GM23338 (cell line): ENCODE results near the gene TP73. TPM values are rescaled to one million over a fixed set of nuclear protein-coding genes. Genes with fewer than 3 reads are reported as not detected.

Source experiments
- ATAC-seq: fragments of 200-7000 bp; cut with Tn5 transposase; 3 replicates; pipeline ENCODE4 v1.9.1; 2020
- DNase-seq: peaks from one replicate; pipeline ENCODE4 v3.0.0-alpha.2; 2015; ENCODE audit warnings: low spot score
- H2AFZ ChIP-seq: fragments of 200-600 bp; sonication (generic); 2 replicates; pipeline ENCODE4 v1.8.0; 2016; ENCODE audit warnings: antibody characterized with exemption, mild to moderate bottlenecking, moderate library complexity
- H3F3A ChIP-seq: fragments of 200-600 bp; sonication (generic); replicated peaks from 2 replicates; pipeline ENCODE4 v1.8.0; 2017; ENCODE audit warnings: antibody characterized with exemption, mixed run types, low read depth
- H3K27ac ChIP-seq: fragments of 200-600 bp; sonication (generic); 2 replicates; pipeline ENCODE4 v1.6.1; 2016; ENCODE audit warnings: low read depth
- H3K27me3 ChIP-seq: fragments of 200-600 bp; sonication (generic); 2 replicates; pipeline ENCODE4 v1.8.0; 2016; ENCODE audit warnings: mild to moderate bottlenecking, mixed run types, moderate library complexity; ENCODE audit not compliant: insufficient read depth
- H3K36me3 ChIP-seq: fragments of 200-600 bp; sonication (generic); 2 replicates; pipeline ENCODE4 v1.8.0; 2016; ENCODE audit warnings: mild to moderate bottlenecking; ENCODE audit not compliant: insufficient read depth
- H3K4me1 ChIP-seq: fragments of 200-600 bp; sonication (generic); 2 replicates; pipeline ENCODE4 v1.8.0; 2016; ENCODE audit warnings: mild to moderate bottlenecking, moderate library complexity; ENCODE audit not compliant: insufficient read depth
- H3K4me2 ChIP-seq: fragments of 200-600 bp; sonication (generic); 2 replicates; pipeline ENCODE4 v1.7.1; 2017; ENCODE audit warnings: mixed run types
- H3K4me3 ChIP-seq: fragments of 200-600 bp; sonication (generic); 2 replicates; pipeline ENCODE4 v1.6.1; 2016; ENCODE audit warnings: mixed run types
- H3K79me2 ChIP-seq: fragments of 200-600 bp; sonication (generic); replicated peaks from 2 replicates; pipeline ENCODE4 v1.8.0; 2017; ENCODE audit warnings: mild to moderate bottlenecking; ENCODE audit not compliant: insufficient read depth
- H3K9me2 ChIP-seq: fragments of 200-600 bp; sonication (generic); 2 replicates; pipeline ENCODE4 v1.8.0; 2017; ENCODE audit not compliant: insufficient read depth
- H4K20me1 ChIP-seq: fragments of 200-600 bp; sonication (generic); replicated peaks from 2 replicates; pipeline ENCODE4 v1.8.0; 2017; ENCODE audit warnings: mild to moderate bottlenecking; ENCODE audit not compliant: insufficient read depth
- H3K27ac Mint-ChIP-seq: 2 replicates; pipeline ENCODE4 v1.8.0; 2020; ENCODE audit warnings: inconsistent platforms, mild to moderate bottlenecking, moderate library complexity, mixed read lengths
- H3K27me3 Mint-ChIP-seq: 3 replicates; pipeline ENCODE4 v1.8.0; 2022; ENCODE audit warnings: low read depth, mild to moderate bottlenecking, moderate library complexity, mixed read lengths, inconsistent platforms; ENCODE audit not compliant: insufficient read depth, poor library complexity
- H3K36me3 Mint-ChIP-seq: 3 replicates; pipeline ENCODE4 v1.8.0; 2021; ENCODE audit warnings: low read depth, mild to moderate bottlenecking, inconsistent platforms, moderate library complexity, mixed read lengths
- H3K4me1 Mint-ChIP-seq: 3 replicates; pipeline ENCODE4 v1.8.0; 2020; ENCODE audit warnings: mild to moderate bottlenecking, inconsistent platforms, mixed read lengths
- H3K4me3 Mint-ChIP-seq: 3 replicates; pipeline ENCODE4 v1.8.0; 2021; ENCODE audit warnings: moderate library complexity, mild to moderate bottlenecking, inconsistent platforms, mixed read lengths
- H3K9me3 Mint-ChIP-seq: 3 replicates; pipeline ENCODE4 v1.8.0; 2020; ENCODE audit warnings: moderate library complexity, mild to moderate bottlenecking, inconsistent platforms, mixed read lengths
- CREB1 ChIP-seq: fragments of 250-450 bp; sonication (Bioruptor Pico); IDR thresholded peaks from 2 replicates; pipeline ENCODE4 v1.5.0; 2020; ENCODE audit warnings: low read depth, mild to moderate bottlenecking, moderate library complexity
- EZH2 ChIP-seq: fragments of 200-600 bp; sonication (generic); IDR thresholded peaks from one replicate; pipeline ENCODE4 v1.8.0; 2017; ENCODE audit warnings: antibody characterized with exemption, mild to moderate bottlenecking, low read depth; ENCODE audit not compliant: unreplicated experiment
- EZH2phosphoT487 ChIP-seq: fragments of 200-600 bp; sonication (generic); IDR thresholded peaks from one replicate; pipeline ENCODE4 v1.8.1; 2018; ENCODE audit warnings: antibody characterized with exemption; ENCODE audit not compliant: unreplicated experiment
- JUNB ChIP-seq: IDR thresholded peaks from one replicate; pipeline ENCODE4 v1.6.1; 2016; ENCODE audit warnings: antibody characterized with exemption; ENCODE audit not compliant: unreplicated experiment
- NANOG ChIP-seq: IDR thresholded peaks from 2 replicates; pipeline ENCODE4 v1.6.1; 2016; ENCODE audit warnings: antibody characterized with exemption, borderline replicate concordance
- POLR2AphosphoS5 ChIP-seq: IDR thresholded peaks from 2 replicates; pipeline ENCODE4 v1.6.1; 2016; ENCODE audit warnings: antibody characterized with exemption, low read depth
- STAT1 ChIP-seq: IDR thresholded peaks from one replicate; pipeline ENCODE4 v1.6.1; 2016; ENCODE audit warnings: antibody characterized with exemption; ENCODE audit not compliant: unreplicated experiment
- ZNF114 ChIP-seq: fragments of 250-450 bp; sonication (Bioruptor Pico); IDR thresholded peaks from 2 replicates; pipeline ENCODE4 v1.5.0; 2020; ENCODE audit warnings: mild to moderate bottlenecking, moderate library complexity
- polyA plus RNA-seq: library from polyadenylated mRNA; unstranded; fragments of >200 nt; fragmentation: Nextera tagmentation; extraction: Ambion mirVana; gene quantifications from 2 replicates; pipeline ENCODE4 v1.2.1, GENCODE V29; 2016
- total RNA-seq: library from RNA; depleted of rRNA; stranded (reverse); fragments of >200 nt; shearing (Covaris generic); gene quantifications from 2 replicates; pipeline ENCODE4 v1.2.3, GENCODE V29; 2014
- TF ChIP-seq, protein P1 (sequence below): IDR thresholded peaks from one replicate; pipeline ENCODE4 v1.6.1; 2018; ENCODE audit warnings: antibody characterized with exemption; ENCODE audit not compliant: unreplicated experiment
- TF ChIP-seq, protein P2 (sequence below), 2 experiments: fragments of 200-600 bp in 1 of 2; sonication (generic) in 1 of 2; conservative IDR thresholded peaks; 2 replicates each; pipeline versions ENCODE4 v1.5.1 to v1.6.1; 2016 to 2017; ENCODE audit warnings: antibody characterized with exemption in 2 of 2, low read depth in 2 of 2, mild to moderate bottlenecking in 2 of 2, moderate library complexity in 1 of 2

Gene TP73
- total and polyA plus RNA-seq, 2 experiments from 2014 or later, result 1.4 to 3.4 TPM

DNA sequence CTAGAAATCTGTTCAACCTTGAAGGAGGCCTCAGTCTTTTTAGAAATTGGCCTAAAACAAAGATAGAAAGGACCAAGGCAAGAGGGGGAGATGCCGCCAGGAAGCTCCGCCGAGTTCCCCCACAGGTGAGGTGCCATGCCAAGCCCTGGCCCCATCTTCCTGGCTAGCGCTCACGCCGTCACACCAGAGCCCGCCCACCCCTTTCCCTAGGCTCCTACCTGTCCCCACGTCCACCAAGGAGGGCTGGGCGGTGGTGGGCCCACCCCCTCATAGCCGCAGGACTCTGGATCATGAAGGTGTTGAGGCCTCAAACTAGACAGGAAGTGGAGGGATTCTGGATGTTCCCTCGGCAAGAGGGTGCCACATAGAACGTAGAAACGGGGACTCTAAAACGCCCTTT, 84.4 kb downstream of the TP73 start (continued):
- TF ChIP-seq, protein P1, sequence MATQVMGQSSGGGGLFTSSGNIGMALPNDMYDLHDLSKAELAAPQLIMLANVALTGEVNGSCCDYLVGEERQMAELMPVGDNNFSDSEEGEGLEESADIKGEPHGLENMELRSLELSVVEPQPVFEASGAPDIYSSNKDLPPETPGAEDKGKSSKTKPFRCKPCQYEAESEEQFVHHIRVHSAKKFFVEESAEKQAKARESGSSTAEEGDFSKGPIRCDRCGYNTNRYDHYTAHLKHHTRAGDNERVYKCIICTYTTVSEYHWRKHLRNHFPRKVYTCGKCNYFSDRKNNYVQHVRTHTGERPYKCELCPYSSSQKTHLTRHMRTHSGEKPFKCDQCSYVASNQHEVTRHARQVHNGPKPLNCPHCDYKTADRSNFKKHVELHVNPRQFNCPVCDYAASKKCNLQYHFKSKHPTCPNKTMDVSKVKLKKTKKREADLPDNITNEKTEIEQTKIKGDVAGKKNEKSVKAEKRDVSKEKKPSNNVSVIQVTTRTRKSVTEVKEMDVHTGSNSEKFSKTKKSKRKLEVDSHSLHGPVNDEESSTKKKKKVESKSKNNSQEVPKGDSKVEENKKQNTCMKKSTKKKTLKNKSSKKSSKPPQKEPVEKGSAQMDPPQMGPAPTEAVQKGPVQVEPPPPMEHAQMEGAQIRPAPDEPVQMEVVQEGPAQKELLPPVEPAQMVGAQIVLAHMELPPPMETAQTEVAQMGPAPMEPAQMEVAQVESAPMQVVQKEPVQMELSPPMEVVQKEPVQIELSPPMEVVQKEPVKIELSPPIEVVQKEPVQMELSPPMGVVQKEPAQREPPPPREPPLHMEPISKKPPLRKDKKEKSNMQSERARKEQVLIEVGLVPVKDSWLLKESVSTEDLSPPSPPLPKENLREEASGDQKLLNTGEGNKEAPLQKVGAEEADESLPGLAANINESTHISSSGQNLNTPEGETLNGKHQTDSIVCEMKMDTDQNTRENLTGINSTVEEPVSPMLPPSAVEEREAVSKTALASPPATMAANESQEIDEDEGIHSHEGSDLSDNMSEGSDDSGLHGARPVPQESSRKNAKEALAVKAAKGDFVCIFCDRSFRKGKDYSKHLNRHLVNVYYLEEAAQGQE, result no peak
- TF ChIP-seq NANOG (no peak), ZNF114 (no peak), EZH2 (no peak), EZH2phosphoT487 (no peak)

DNA sequence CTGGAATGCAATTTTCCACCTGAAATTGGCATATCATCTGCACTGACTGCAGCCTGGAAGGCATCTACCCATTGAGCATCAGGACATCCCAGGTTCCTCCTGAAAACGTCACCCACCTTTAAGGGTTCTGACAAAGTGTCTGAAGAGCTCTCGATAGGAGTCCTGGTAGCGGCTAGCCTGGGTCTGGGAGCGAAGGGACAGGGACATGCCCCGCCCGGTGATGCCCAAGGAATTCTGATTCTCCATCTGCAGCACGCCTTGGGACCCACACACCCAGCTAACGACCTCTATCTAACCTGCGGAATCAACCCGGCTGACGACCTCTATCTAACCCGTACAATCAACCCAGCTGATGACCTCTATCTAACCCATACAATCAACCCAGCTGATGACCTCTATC, 86.6 kb downstream of the TP73 start:
- no peak overlapping the region for H2AFZ ChIP-seq
- peaks cover 2% of the 10 kb centered on the region; the same call in 1 of the 2 replicates for H3K4me1 ChIP-seq
- ATAC-seq, result no peak
- Mint-ChIP-seq H3K27me3 (no peaks in the 10 kb centered on the region), H3K36me3 (peaks cover 49% of the 10 kb centered on the region), H3K9me3 (no peaks in the 10 kb centered on the region), H3K27ac (no peak overlapping the region), H3K4me1 (peaks cover 7% of the 10 kb centered on the region; the same call in 2 of the 3 replicates), H3K4me3 (no peak overlapping the region)
- no peak overlapping the region for H3K4me3 ChIP-seq
- H3K27ac ChIP-seq, result no peak overlapping the region
- DNase-seq, result no peak
- H3K4me2 ChIP-seq, result no peak overlapping the region
- no peaks in the 10 kb centered on the region for H3K9me2 ChIP-seq
- 0 out of 2 replicates have a peak, but pooled peaks cover 3% of the 10 kb centered on the region for H3F3A ChIP-seq
- H3K36me3 ChIP-seq, result peaks cover 8% of the 10 kb centered on the region; the same call in 1 of the 2 replicates
- H3K79me2 ChIP-seq, result peaks cover 12% of the 10 kb centered on the region
- H3K27me3 ChIP-seq, result no peaks in the 10 kb centered on the region
- H4K20me1 ChIP-seq, result peaks cover 18% of the 10 kb centered on the region
- no peak for TF ChIP-seq ZNF114
- no peak for TF ChIP-seq EZH2phosphoT487
- TF ChIP-seq, protein P2, sequence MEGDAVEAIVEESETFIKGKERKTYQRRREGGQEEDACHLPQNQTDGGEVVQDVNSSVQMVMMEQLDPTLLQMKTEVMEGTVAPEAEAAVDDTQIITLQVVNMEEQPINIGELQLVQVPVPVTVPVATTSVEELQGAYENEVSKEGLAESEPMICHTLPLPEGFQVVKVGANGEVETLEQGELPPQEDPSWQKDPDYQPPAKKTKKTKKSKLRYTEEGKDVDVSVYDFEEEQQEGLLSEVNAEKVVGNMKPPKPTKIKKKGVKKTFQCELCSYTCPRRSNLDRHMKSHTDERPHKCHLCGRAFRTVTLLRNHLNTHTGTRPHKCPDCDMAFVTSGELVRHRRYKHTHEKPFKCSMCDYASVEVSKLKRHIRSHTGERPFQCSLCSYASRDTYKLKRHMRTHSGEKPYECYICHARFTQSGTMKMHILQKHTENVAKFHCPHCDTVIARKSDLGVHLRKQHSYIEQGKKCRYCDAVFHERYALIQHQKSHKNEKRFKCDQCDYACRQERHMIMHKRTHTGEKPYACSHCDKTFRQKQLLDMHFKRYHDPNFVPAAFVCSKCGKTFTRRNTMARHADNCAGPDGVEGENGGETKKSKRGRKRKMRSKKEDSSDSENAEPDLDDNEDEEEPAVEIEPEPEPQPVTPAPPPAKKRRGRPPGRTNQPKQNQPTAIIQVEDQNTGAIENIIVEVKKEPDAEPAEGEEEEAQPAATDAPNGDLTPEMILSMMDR (conservative IDR thresholded peaks at IDR 0.05; ENCODE audit: low read depth in 2 of 2), result no peak
- TF ChIP-seq JUNB, result no peak
- TF ChIP-seq POLR2AphosphoS5, result no peak
- TF ChIP-seq NANOG, result no peak
- TF ChIP-seq, protein P1, result no peak
- TF ChIP-seq STAT1, result no peak
- TF ChIP-seq CREB1 (CRISPR knock-in tag), result no peak
- TF ChIP-seq EZH2, result no peak
